IPS-NIHi7 (cell line): ENCODE results near the gene GIPC1.
"Not testable (repeated sequence)": the region's sequence is repeated elsewhere in the genome, so short reads cannot be mapped to it uniquely, and the experiment has no call there.

Source experiments
- DNase-seq: peaks from one replicate; pipeline ENCODE4 v3.0.0; 2012; ENCODE audit warnings: mixed read lengths; ENCODE audit errors: extremely low spot score

The GIPC1 gene

DNA sequence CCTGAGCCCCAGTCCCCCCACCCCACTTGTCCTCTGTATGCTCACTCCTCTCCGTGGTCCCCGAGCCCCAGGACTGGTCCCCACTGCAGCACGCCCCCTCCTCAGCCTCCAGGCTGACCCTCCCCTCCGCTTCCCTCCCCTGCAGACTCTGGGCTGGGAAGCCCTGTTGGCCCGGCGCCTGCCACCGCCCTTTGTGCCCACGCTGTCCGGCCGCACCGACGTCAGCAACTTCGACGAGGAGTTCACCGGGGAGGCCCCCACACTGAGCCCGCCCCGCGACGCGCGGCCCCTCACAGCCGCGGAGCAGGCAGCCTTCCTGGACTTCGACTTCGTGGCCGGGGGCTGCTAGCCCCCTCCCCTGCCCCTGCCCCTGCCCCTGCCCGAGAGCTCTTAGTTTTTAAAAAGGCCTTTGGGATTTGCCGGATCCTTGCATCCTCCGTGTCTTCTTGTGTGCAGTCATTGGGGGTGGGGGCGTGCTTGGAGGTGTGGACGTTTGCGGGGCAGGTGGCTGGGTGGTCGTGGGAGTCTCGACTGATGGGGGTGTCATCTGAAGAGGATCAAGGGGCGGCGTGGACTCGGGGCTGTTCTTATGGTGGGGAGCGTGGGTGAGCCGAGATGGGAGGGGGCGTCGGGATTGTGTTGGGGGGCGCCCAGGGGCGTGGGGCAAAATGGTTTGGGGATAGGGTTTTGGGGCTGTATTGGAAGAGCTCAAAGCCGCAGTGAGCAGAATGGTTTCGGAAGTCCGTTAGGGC, 24.3 kb downstream of the GIPC1 start:
- no peak for DNase-seq

DNA sequence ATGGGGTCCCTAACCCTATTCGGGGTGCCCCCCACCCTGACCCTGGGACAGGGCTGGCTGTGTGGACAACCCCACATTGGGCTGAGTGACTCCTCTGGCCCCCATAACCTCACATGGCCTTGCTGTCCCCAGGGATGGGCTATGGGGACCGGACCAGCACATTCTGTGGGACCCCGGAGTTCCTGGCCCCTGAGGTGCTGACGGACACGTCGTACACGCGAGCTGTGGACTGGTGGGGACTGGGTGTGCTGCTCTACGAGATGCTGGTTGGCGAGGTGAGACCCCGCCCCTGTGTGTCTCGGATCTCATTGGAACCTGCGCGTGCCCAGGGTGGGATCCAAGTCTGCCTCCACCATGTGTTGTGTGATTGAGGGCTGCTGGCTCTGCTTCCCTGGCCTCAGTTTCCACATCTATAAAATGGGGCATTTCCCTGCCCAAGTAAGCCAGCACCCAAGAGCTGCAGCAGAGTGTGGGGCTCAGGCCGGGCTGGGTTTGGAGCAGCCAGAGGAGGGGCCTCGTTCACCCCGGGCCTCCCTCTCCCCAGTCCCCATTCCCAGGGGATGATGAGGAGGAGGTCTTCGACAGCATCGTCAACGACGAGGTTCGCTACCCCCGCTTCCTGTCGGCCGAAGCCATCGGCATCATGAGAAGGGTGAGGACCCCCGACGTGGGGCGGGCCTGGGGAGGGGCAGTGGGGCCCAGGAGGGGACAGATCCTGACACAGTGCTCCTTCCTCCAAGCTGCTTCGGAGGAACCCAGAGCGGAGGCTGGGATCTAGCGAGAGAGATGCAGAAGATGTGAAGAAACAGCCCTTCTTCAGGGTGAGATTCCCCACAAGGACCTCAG, 25.7 kb downstream of the GIPC1 start:
- DNase-seq = no peak

DNA sequence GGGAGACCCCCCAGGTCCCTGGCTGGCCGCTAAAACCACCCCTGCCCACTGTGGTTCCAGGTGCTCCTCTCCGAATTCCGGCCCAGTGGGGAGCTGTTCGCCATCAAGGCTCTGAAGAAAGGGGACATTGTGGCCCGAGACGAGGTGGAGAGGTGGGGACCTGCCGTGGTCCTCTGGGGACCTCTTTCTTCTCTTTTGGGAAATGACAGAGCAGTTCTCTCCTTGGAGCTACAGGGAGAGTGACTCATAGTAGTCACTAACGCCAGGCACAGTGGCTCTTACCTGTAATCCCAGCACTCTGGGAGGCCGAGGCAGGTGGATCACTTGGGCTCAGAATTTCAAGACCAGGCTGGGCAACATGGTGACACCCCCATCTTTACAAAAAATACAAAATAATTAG, 28.1 kb downstream of the GIPC1 start:
- no peak for DNase-seq

DNA sequence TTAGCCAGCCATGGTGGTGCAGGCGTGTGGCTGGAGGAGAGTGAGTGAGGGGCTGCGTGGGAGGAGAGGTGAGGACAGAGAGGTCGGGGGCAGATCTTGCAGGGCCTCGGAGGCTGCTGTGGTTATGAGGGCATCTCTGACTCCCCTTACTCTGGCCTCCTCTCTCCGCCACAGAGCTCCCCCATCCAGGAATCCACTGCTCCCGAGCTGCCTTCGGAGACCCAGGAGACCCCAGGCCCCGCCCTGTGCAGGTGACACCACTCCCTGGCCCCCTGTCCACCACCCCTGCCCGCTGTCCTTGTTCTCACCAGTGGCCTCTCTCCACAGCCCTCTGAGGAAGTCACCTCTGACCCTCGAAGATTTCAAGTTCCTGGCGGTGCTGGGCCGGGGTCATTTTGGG, 28.5 kb downstream of the GIPC1 start:
- peak; percentile 8 for DNase-seq

DNA sequence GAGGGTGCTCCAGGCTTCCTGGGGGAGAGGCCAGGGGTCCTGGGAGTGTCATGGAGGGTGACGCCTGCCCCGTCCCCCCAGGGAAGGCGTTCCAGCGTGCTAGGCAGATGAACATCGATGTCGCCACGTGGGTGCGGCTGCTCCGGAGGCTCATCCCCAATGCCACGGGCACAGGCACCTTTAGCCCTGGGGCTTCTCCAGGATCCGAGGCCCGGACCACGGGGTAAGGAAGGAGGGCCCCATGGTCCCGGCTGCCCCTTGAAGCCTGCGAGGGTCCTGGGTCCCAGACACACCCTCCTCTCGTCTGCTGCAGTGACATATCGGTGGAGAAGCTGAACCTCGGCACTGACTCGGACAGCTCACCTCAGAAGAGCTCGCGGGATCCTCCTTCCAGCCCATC, 32.2 kb downstream of the GIPC1 start:
- no peak for DNase-seq

DNA sequence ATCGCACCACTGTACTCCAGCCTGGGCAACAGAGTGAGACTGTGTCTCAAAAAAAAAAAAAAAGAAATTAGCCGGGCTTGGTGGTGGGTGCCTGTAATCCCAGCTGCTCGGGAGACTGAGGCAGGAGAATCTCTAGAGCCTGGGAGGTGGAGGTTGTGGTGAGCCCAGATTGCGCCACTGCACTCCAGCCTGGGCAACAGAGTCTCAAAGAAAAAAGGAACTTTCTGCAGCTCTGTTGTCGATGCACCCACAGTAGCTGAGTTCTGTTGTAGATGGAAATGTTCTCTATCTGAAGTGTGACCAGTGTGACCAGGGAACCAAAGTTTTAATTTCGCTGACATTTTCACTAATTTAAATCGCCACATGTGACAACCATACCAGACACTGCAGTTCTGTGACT, 33.5 kb downstream of the GIPC1 start:
- DNase-seq = not testable (repeated sequence)

DNA sequence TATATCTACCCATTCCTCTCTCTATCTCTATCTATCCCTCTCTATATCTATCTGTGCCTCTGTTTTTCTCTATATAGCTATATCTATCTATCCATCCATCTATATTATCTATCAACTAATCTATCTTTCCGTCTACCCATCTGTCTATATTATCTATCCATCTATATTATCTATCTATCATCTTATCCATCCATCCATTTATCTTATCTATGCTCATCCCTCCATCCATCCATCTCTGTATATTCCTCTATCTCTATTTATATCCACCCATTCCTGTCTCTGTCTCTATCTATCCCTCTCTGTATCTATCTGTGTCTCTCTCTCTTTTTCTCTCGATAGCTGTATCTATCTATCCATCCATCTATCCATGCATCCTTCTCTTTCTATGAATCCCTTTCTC, 35.0 kb downstream of the GIPC1 start:
- DNase-seq = no peak

DNA sequence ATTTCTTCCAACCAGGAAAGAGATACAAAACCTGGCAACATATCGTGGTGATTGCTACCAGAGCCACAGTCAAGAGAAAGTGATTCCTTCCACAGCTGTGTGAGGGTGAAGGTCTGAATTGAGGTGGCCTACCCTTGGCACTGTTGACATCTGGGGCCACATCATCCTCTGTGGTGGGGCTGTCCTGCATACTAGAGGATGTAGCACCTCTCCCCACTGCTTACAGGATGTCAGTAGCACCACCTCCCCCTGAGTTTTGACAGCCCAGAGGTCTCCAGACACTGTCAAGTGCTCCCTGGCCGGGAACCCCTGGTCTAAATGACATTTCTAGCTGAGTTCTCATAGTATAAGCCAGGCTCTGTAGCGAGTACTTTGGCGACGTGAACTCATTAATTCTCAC, 36.2 kb downstream of the GIPC1 start:
- DNase-seq = no peak

DNA sequence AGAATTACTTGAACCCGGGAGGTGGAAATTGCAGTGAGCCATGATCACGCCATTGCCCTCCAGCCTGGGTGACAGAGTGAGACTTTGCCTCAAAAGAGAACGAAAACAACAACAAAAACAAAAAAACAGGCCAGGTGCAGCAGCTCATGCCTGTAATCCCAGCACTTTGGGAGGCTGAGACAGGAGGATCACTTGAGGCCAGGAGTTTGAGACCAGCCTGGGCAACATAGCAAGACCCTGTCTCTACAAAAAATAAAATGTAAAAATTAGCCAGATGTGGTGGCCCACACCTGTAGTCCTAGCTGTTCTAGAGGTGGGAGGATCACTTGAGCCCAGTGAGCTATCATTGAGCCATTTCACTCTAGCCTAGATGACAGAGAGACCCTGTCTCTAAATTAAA, 43.6 kb downstream of the GIPC1 start:
- not testable (repeated sequence) for DNase-seq

DNA sequence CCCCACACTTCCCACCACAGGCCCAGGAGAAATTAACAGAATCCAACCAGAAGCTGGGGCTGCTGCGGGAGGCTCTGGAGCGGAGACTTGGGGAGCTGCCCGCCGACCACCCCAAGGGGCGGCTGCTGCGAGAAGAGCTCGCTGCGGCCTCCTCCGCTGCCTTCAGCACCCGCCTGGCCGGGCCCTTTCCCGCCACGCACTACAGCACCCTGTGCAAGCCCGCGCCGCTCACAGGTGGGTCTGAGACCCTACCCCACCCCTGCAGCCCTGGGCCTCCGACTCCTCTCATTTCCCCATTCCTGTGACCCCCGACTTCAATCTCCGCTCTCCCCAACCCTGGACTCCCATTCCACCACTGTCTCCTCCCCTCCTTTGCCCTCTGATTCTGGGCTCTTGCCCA, 45.1 kb downstream of the GIPC1 start:
- DNase-seq = no peak

DNA sequence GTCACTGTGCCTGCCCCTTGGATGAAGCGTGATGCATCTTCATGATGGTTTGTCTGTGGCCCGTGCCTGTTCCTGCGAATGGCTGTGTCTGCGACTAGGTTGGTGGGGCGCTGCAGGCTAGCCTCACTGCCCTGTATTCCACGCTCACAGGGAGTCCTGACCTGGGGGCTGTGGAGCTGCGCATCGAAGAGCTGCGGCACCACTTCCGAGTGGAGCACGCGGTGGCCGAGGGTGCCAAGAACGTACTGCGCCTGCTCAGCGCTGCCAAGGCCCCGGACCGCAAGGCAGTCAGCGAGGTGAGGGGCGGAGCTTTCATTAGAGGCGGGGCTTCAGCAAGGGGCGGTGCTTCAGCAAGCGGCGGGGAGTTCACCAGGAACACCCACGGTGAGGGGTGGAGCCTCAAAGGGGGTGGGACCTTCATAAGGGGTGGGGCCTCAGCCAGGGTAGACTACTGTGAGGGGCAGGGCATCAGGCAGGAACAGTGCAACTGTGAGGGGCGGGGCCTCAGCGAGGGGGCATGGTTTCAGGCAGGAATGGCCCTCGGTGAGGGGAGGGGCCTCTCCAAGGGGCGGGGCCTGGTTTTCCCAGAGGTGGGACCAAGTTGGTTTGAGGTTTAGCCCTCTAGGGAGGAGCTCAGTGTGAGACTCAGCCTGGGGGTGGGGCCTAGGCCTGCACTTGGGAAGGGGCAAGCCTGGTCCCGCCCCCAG, 45.6 kb downstream of the GIPC1 start:
- DNase-seq = peak; percentile 99

DNA sequence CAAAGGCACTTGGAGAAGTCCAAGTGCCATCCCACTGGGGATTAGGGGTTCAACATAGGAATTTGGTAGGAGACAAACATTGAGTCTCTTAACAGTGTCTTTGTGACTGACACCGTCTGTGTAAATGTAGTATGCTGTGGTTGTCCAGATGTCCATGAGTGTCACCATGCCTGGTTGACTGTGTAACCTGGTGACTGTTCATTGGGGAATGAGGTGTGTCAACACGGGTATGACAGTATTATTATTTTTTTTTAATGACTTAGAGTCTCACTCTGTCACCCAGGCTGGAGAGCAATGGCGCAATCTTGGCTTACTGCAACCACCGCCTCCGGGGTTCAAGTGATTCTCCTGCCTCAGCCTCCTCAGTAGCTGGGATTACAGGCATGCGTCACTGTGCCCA, 46.6 kb downstream of the GIPC1 start:
- no peak for DNase-seq

DNA sequence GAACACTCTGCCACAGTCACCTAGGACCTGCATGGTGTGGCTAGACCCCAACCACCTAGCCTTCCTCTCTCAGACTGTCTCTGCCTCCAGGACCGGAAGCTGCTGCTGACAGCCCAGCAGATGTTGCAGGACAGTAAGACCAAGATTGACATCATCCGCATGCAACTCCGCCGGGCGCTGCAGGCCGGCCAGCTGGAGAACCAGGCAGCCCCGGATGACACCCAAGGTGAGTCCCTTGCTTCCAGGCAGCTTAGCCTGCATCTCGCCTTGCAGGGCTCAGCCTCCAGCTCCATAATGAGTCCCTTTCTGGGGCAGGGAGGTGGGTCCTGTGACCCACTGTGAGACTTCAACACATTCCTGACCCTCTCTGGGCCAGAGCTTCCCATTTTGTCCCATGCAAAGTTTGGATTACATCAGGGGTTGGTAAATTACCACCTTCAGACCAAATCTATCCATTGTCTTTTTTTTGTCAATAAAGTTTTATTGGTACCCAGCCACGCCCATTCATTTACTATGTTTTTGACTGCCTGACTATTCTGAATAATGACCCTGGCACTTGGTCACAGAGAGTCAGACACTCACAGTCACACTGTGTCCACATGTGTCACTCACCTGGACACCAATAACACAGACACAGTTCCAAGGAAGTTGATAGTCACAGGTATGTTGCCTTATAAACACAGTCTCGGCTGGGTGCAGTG, 49.4 kb downstream of the GIPC1 start:
- DNase-seq = no peak

DNA sequence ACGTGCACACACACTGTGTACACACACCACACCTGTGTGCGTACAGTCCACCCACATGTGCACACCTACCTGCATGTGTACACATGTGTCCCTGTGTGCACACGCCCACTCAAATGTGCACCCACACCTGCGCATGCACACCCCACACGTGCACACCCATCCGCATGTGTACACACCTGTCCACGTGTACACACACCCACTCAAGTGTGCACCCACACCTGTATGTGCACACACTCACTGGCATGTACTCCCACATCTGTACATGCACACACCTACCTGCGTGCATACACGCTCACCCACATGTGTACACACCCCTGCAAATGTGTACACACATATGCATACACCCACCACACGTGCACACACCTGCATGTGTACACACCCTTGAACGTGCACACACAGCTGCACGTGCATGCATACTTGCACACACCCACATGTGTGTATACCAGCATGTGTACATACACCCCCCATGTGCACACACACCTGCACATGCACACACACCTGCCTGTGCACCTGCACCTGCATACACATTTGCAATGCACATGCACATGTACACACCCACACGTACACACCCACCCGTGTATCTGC, 52.2 kb downstream of the GIPC1 start:
- no peak for DNase-seq

DNA sequence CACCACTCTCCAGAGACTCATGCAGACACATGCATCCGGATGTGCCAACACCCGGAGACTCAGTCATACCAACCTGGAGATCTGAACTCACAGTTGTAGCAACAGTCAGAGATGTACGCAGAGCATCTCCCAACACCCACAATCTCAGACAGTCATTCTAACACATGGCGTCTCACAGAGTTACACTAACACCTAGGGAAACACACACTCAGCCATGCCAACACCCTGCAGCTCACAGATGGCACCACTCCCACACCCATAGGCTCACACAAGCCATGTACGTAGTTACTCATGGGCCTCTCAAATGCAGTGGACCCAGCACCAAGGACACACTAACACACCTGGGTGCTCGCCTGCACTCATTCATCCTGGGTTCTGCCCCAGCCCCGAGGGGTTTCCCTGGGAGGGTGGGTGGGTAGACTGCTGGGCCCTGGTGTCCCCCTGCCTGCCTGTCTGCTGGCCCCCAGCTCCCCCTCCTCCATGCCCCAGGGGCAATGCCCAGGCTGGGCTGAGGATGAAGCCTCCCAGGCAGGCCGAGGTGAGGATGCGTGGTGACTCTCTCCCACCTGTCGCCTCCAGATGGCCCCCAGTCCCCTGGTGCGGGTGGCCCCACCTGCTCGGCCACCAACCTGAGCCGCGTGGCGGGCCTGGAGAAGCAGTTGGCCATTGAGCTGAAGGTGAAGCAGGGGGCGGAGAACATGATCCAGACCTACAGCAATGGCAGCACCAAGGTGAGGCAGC, 52.9 kb downstream of the GIPC1 start:
- DNase-seq = no peak

DNA sequence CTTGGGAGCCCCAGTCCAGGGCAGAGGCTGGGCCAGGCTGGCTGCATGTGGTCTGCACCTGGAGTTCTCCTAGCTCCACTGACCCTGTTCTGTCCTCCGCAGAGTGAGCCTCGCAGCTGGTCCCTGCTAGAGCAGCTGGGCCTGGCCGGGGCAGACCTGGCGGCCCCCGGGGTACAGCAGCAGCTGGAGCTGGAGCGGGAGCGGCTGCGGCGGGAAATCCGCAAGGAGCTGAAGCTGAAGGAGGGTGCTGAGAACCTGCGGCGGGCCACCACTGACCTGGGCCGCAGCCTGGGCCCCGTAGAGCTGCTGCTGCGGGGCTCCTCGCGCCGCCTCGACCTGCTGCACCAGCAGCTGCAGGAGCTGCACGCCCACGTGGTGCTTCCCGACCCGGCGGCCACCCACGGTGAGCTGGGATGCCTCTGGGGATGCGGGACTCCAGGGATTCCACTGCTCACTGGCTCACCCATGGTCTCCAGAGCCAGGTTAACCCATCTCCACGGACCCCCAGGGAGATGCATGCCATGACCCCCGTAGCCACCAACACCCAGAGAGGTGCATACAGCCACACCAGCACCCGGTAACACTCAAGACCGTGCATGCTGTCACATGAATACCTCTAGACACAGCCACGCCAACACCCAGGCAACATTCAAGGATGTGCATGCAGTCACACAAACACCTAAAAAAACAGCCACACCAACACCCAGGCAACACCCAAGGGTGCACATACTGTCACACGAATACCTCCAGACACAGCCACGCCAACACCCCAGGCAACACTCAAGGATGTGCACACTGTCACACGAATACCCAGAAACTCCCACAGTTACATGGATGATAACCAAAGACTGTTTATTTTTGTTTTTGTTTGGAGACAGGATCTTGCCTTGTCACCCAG, 54.6 kb downstream of the GIPC1 start:
- no peak for DNase-seq

DNA sequence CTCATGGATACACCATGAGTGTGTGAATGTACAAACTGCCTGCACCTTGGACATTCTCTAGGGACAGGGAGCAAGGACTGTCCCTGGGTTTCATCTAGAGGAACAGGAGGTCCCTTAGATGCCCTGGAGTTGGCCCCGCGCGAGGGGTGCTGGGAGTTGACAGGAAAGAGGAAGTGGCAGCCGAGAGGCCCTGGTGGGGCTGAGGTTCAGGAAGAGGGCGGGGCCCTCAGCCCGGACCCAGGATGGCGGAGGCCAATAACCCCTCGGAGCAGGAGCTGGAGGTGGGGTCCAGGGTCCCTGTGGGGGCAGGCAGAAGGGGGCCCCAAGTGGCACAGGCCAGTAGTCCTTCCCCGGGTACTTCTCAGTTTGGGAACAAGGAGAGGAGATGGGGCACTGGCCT, 55.9 kb downstream of the GIPC1 start:
- no peak for DNase-seq

DNA sequence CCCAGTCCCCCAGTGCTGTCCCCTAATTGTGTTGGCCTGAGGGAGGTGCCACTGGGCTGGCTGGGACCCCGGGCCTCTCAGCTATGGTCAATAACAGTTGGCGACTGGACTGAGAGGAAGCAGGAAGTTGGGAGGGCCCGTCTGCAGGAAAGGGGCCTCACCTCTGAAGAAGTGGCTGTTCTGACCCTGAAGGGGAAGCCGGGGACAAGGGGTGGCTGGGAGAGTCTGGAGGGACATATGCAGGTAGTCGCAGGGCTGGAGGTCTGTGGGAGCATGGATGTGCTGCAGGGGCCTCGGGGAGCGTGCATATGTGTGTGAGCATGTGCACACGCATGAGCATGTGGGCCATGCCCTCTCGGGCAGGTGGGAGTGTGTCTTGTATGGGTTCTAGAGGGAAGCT, 56.9 kb downstream of the GIPC1 start:
- DNase-seq = no peak

DNA sequence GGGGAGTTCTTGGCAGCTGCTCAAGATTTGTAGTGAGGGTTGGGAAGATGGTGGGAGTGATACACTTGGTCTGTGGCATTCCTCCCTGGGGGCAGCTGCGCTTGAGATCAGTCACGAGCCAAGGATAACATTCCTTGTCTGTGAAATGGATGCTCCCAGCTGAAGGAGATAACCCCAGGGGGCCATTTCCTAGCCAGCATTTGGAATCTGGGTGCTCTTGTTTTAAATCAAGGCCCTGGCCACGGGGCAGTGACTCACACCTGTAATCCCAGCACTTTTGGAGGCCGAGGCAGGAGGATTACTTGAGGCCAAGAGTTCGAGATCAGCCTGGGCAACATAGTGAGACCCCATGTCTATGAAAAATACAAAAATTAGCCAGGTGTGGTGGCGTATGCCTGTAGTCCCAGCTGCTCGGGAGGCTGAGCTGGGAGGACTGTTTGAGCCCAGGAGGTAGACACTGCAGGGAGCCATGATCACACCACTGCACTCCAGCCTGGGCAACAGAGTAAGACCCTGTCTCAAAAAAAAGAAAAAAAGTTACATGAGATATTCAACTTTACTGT, 58.3 kb downstream of the GIPC1 start:
- no peak for DNase-seq
